ENCODE data around the gene ULK3.

ULK3 gene

DNA sequence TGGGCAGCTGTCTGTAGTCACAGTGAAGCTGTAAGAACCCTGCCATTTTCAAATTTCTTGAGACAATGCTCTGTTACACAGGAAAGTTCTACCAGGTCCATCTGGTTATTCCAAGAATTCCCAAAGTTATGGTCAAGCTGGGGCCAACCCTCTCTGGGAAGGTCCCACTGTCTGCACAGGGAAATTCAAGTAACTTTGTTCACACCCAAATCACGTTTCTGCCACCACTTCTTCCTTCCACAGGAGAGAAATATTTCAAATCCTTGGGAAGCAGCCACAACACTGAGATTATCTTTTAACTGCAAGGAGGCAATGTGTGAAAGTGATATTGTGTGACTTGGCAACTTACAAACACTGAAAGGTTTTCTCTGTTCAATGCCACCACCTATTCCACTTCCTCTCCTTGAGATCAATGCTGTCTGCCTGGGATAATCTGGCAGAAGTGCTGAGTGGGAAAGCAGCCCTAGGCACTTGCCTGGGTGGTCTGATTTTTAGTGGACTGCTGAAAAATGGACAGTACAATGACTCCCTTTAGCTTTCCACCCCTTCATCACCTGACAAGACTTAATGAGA, 24.6 kb upstream of the ULK3 start:
- DNase-seq (ENCODE audit: low read depth in 2 of 2), result no peak

DNA sequence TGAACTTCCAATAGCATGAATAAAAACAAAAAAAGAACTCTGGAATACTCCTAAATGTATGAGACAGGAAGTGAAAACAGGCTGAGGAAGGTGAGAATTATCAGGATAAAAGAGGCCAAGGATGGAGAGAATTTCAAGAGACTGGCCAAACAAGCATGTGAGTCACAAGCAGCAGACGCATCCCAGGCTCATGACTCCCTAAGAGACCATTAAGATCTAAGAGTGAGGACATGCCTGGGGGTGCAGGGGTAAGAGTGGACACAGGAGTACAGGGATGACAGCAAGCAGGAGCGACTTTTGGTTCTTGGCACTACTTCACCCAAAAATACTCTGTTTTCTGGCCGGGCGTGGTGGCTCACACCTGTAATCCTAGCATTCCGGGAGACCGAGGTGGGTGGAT, 23.1 kb upstream of the ULK3 start:
- DNase-seq (ENCODE audit: low read depth in 2 of 2), result no peak

DNA sequence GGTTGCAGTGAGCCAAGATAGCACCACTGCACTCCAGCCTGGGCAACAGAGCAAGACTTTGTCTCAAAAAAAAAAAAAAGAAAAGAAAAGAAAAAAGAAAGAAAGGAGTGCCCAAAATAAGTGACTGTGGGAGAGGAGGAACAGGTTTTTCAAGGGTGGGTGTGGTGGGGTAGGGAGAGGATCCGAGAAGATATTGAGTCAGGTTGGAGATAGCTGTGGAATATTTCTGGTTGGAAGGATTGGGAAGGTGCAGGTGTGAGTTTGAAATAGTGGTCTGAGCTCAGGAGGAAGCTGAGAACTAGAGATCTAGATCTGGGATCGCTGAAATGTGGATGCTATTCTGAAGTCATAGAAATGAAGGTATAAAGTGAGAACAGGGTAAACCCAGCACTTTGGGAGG, 22.4 kb upstream of the ULK3 start:
- no peak for DNase-seq (ENCODE audit: low read depth in 2 of 2)

DNA sequence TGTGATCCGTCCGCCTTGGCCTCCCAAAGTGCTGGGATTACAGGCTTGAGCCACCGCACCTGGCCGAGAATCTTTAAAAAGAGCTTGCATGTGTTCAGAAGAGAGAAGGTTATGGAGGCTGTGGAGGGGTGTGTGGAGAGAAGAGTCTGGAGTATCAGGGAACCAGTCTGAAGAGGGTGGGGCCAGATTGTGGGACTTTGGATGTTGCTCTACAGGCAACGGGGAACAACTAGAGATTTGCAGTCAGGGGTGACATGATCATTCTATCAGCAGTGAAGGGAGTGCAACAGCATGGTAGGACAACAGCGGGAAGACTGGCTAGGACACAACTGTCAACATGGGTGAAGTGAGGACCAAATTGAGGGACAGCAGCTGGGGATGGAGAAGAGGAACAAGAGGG, 21.3 kb upstream of the ULK3 start:
- DNase-seq (ENCODE audit: low read depth in 2 of 2), result no peak

DNA sequence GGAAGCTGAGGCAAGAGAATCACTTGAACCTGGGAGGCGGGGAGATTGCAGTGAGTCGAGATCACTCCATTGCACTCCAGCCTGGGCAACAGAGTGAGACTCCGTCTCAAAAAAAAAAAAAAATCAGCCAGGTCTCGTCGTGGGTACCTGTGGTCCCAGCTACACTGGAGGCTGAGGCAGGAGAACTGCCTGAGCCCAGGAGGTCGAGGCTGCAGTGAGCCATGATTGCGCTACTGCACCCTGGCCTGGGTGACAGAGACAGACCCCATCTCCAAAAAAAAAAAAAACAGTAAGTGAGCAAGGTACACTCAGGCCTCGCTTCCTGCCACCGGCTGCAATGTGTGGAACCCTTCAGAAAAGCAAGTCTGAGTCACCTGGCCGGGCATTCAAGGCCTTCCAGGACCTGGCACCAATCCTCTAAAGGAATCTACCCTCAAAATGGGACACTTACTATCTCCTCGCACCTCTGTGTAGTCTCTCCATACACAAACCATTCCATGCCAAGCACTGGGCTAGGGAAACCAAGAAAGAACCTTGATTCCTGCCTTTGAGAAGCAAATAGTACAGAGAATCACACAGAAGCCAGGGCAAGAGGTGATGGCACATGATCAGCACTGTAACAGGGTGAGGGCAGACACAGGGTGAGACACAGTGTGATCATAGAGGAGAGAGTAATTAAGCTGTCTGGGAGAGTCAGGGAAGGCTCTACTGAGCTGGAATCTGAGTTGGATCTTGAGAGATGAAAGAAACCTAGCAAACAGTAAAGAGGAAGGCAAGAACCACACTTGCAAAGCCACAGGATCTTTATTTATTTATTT, 20.5 kb upstream of the ULK3 start:
- no peak for DNase-seq (ENCODE audit: low read depth in 2 of 2)

DNA sequence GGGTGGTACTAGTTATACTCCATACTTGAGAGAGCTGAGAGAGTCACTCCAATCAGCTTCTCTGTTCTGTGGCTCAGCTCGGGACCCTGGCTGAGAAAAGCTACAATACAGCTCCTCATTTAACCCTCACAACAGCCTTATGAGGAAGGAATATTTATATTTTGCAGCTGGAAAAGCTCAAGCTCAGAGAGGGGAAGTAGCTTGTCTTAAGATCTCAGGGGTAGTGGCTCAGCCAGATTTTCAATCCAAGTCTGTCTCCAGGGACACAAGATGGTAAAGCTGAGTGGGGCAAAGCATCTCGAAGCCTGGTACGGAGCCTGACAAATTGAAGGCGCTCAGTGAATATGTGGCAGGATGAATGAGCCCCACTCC, 15.4 kb upstream of the ULK3 start:
- DNase-seq (ENCODE audit: low read depth in 2 of 2), result no peak

DNA sequence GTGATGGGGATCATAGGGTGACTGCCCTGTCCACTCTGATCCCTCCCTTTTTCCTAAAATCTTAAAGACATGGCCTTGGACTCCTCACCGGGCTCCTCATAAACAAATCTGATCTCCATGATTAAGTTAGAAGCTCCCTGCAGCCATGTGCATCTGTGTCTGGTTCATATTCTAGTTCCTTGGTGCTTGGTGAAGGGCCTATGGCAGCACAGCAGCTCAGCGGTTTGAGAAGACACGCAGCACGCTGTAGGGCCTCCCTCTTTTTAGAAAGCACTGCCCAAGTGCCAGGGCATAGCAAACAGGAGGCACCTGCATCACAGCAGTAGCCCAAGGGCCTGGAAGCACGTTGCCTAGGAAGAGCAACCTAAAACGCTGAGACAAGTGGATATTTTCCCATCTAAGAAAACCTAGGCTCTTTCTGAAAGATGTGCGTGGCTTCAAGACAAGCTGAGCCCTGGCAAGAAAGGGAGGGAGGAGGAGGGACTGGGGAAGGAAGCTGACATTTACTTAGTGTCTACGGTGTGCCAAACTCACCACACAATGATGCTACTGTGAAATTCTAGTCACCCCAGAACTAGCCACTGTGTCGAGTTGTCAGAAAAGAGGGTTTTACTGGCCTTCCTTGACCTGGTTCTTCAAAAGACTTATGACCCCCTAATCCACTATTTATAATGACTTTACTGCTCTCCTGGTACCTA, 14.9 kb upstream of the ULK3 start:
- DNase-seq (ENCODE audit: low read depth in 2 of 2), result no peak

DNA sequence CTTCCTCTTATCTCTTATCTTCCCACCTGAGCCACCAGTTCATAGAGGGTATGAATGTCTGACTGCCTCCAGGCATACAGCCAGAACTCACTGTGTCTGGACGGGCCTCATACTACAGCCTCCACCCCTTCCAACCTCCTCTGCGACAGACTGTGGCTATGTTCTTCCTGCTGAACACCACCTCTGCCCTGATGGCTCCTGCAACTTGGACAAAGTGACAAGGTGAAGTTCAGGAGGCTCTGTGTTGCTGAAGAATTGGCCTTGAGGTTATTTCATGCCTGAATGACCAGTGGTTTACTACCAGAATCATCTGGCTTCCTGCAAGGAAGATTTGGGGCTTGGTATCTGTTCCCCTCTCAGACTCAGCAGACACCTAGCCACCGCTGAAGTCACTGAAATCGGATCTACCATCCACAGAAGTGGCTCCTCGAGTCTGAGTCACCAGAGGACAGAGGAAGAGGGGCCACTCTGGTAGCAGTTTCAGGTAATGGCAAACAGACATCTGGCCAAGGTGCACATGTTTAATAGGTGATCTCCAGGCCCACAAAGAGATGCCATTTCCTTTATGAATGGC, 14.2 kb upstream of the ULK3 start:
- no peak for DNase-seq (ENCODE audit: low read depth in 2 of 2)

DNA sequence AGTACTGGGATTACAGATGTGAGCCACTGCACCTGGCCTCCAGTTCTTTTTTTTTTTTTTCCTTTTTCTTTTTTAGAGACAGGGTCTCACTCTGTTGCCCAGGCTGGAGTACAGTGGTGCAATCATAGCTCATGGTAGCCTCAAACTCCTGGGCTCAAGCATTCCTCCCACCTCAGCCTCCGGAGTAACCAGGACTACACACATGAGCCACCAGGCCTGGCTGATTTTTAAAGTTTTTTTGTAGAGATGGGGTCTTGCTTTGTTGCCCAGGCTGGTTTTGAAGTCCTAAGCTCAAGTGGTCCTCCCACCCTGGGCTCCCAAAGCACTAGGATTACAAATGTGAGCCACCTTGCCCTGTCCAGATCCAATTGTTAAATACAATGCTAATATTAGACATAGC, 13.6 kb upstream of the ULK3 start:
- no peak for DNase-seq (ENCODE audit: low read depth in 2 of 2)

DNA sequence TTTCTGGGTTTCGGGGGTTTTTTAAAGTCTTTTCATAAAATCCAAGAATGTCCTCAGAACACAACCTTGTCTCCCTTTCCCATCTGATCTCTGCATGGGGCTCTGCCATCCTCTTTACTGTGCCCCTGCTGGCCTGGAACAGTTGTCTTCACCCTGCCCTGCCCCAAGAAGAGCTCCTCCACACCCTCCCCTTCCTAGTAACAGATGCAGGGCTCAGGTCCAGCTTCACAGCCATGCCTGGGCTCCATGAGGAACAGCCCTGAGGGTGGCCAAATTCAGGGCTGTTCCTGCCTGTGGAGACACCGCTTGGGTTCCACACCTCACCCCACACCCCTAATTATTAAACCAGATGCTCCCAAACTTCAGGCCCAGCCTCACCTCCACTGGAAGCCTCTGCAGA, 12.9 kb upstream of the ULK3 start:
- no peak for DNase-seq (ENCODE audit: low read depth in 2 of 2)

DNA sequence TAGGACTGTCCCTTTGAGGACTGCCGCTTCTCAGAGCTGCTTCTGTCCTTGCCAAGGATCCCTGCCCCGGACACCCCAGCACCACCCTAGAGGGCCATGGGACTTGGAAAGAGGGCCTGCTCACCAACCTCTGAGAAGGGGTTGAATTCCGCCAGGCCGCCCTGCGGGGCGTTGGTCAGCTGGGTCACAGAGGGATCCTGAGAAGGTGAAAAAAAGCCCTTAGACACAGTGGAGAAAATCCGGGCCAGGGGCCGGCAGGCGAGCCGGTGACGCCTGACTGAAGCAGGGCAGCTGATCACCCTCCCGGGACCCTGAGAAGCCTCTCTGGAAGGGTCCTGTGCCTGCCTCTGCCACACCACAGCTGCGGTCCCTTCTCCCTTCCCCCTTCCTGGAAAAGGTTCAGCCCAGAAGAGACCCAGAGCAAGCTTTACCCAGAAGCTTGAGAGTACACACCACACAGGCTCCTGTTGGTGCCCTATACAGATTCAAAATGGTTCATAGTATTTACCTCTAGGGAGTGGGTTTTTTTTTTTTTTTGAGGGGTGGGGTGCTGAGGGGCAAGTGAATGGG, 11.6 kb upstream of the ULK3 start:
- DNase-seq (ENCODE audit: low read depth in 2 of 2), result no peak

DNA sequence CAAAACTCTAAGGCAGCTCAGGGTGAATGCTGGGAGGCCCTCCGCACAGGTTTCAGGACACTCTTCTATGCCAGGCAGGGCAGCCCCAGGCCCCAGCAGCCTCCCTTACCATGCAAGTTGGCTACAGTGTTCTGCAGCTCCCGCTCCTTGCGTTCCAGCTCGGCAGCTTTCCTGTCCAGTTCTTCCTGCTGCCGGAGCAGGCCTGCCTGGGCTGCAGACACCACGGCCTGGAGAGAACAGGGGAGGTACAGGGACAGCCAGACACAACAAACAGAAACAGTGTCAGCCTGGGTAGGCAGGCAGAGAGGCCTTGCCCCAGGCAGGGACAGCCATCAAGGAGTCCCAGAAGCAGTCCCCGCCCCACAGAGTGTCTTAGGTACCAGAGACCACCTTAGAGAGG, 9.0 kb upstream of the ULK3 start:
- no peak for DNase-seq (ENCODE audit: low read depth in 2 of 2)

DNA sequence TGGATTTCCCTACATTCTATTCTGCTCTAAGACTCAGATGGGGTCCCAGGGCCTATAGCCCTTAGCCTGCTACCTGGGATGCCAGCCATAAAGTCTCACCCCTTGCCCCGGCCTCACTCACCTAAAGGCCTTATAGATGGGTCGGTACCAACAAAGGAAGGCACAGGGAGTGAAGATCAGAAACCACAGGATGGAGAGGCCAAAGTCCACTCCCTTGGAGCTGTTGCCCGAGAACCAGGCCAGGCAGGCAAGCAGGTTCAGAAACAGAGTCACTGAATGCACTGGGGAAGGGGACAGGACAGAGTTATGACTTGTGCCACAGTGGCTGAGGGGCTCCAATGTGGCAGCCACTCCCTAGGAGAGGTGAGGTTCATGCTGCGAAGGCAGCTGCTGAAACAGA, 7.4 kb upstream of the ULK3 start:
- DNase-seq (ENCODE audit: low read depth in 2 of 2), result no peak

DNA sequence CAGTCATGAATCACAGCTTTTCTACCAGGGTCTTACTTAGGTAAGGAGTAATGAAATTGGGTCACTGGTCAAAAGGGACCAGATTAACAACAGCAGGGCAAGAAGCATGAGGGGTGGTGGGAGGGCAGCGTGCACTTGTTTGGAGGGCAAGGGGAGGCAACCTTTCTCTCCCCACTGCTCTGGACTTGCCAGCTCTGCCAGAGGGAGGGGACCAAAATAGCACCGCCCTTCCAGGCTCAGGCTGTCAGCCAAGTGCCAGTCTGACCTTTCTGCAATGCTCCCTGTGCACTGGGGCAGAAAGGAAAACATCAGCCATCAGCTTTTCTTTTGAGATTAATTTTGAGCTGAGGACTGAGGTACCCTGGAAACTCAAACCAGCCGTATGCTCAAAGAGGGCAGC, 4.5 kb upstream of the ULK3 start:
- DNase-seq (ENCODE audit: low read depth in 2 of 2), result no peak

DNA sequence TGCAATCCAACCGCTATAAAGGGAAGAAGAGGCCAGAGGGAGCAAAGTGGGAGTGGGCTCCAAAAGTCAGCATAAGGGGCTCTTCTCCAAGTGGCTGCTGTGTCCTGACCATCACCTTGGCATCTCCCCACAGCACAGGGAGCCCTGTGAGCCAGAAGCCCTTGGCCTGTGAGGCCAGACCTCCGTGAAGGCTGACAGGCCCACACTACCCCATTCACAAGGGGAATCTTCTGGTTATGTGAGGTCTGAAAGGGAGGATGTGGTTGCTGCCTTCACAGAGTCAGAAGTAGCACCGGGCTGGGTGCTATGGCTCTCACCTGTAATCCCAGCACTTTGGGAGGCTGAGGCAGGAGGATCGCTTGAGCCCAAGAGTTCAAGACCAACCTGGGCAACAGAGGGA, 2.6 kb upstream of the ULK3 start:
- no peak for DNase-seq (ENCODE audit: low read depth in 2 of 2)

DNA sequence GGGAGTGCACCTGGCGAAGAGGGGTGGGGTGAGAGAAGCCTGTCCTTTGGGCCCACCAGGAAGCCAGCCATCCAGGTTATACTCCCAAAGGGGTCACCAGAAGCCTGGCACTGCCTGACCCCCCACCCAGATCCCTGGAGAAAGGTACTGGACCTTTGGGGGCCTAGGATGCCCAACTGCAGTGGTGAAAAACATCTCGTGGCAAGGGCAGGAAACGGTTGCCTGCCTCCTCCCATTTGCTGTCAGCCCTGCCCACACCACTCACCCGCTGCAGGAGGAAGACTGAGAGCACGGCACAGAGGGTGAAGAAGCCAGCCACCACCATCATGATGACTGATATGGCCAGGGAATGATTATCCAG, 2.2 kb upstream of the ULK3 start:
- peak; percentile 15 to 17 for DNase-seq (ENCODE audit: low read depth in 2 of 2)

DNA sequence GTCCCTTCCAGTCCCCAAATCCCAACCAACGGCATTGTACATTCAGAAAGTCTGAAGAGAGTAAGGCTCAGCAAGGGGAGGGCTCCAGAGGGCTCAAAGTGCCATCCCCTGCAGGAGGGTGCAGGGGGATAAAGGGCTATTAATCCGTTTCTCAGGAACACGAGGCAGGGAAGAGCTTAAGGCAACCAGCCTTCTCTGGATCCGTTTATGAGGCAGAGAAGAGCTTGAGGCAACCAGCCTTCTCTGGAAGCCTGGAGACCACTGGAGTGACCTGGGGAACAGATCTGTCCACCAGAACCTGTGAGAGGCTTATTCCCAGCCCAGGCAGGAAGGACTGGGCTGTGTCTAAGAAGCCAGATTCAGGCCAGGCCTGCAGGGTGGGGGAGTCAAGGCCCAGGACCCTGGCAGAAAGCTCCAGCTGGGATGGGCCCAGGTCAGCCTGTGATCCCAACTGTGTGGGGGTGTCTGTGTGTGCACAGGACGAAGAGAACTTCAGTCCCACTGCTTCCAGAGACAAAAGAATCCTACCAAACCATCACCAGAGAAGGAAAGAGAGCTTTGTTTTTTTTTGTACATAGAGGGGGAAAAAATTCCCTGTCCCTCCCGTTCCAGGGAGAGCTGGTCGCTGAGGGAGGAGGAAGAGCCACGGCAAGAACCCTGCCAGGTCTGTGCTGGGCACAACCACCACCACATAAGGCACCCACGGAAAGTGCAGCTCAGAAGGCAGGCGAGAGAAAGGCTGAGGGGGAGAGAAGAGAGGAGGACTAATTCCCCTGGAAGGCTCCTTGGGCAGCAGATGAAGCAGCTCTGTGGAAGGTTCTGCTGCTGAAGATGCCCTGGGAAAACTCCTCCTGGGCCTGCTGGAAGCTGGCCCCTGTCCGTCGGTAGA, 1.6 kb upstream of the ULK3 start:
- DNase-seq (ENCODE audit: low read depth in 2 of 2), result no peak

DNA sequence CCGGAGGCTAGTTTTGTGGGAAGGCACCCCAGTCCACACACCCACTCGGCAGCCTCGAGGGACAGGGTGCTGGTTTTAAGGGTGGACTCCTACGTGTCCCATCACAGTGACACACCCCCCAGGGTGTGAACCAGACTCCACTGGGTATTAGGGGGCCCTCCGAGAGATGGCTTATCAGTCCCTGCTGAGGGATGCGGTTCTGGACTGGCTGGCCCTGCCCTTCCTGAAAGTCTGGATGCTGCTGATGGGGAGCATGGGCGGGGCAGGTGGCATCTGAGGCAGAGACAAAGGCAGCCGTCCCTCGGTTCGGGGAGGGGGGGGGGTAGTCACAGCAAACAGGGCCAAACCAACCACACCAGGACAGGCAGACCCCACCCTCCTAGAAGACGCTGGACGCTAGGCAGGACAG, 939 bp upstream of the ULK3 start:
- no peak for DNase-seq (ENCODE audit: low read depth in 2 of 2)

DNA sequence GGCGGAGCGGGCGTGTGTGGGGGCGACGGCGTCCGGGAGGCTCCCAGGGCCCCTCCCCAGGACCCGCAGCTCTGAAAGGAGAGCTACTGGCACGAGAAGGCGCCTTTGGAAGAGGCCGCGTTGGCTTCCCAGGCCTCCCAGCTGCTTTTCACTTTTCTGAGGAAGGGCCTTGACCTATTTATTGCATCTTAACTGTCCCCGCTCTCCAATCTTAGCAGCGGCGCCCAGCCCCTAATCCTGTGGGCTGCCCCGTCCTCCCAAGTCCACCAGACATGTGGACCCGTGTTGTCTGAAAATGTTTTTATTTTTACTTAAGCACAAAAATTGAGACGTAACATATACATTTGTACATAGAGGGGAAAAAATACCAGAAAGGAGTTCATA, 481 bp upstream of the ULK3 start:
- DNase-seq (ENCODE audit: low read depth in 2 of 2), result no peak

DNA sequence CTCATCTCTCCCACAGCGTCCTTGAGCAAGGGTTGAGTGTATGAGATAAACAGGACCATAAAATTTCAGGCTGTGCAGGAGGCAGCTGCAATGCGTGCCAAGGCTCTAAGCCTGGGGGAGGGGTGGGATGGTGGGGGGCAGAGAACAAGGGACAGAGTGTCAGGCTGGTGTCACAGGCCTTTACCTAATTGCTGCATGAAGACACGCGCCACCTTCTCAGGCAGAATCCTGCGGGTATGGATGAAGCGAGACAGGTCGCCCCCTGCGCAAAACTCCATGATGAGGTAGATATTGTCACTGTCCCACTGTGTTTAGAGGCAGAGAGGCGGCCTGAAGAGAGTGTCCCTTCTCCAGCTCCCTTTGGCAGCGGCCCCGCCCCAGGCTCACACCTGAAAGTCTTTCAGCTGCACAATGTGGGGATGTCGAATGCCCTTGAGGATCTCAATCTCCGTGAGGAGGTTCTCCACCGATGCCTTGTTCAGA, 1.0 kb downstream of the ULK3 start:
- DNase-seq (ENCODE audit: low read depth in 2 of 2), result no peak

Measured in stimulated activated CD4-positive, alpha-beta T cell treated with anti-CD3 and anti-CD28 coated beads, Interleukin-1b, Interleukin-23, amount 100 ng/mL, for 1 hour (primary cell).